ENCODE data around the gene SNUPN.
"Not testable (repeated sequence)": the region's sequence is repeated elsewhere in the genome, so short reads cannot be mapped to it uniquely, and the experiment has no call there.

Gene SNUPN

GRCh38 chr15:75637245-75638009 lies 11.9 kb upstream of the SNUPN start:
- no peak for DNase-seq (ENCODE audit: low spot score)

- DNase-seq (ENCODE audit: low spot score) = no peak
These were observed 10.5 kb upstream of the SNUPN start for GRCh38 chr15:75636026-75636425.

- DNase-seq (ENCODE audit: low spot score) = not testable (repeated sequence)
These were observed 8.4 kb upstream of the SNUPN start for GRCh38 chr15:75633922-75634321.

- no peak for DNase-seq (ENCODE audit: low spot score)
These were observed 6.4 kb upstream of the SNUPN start for GRCh38 chr15:75631935-75632334.

GRCh38 chr15:75622505-75622904 lies 3.0 kb downstream of the SNUPN start:
- no peak for DNase-seq (ENCODE audit: low spot score)

- DNase-seq (ENCODE audit: low spot score) = no peak
These were observed 4.6 kb downstream of the SNUPN start for GRCh38 chr15:75620841-75621391.

- DNase-seq (ENCODE audit: low spot score) = no peak
These were observed 5.3 kb downstream of the SNUPN start for GRCh38 chr15:75620058-75620820.

- no peak for DNase-seq (ENCODE audit: low spot score)
These were observed 8.8 kb downstream of the SNUPN start for GRCh38 chr15:75616766-75617165.

GRCh38 chr15:75606711-75607699 lies 18.5 kb downstream of the SNUPN start:
- no peak for DNase-seq (ENCODE audit: low spot score)

GRCh38 chr15:75606026-75606425 lies 19.5 kb downstream of the SNUPN start:
- DNase-seq (ENCODE audit: low spot score) = no peak

- no peak for DNase-seq (ENCODE audit: low spot score)
These were observed 26.1 kb downstream of the SNUPN start for GRCh38 chr15:75599401-75599800.

- DNase-seq (ENCODE audit: low spot score) = no peak
These were observed 27.2 kb downstream of the SNUPN start for GRCh38 chr15:75598361-75598760.

- no peak for DNase-seq (ENCODE audit: low spot score)
These were observed 27.7 kb downstream of the SNUPN start for GRCh38 chr15:75597667-75598341.

- no peak for DNase-seq (ENCODE audit: low spot score)
These were observed 28.7 kb downstream of the SNUPN start for GRCh38 chr15:75596703-75597345.

GRCh38 chr15:75594276-75594675 lies 31.2 kb downstream of the SNUPN start:
- DNase-seq (ENCODE audit: low spot score) = no peak

GRCh38 chr15:75591655-75592364 lies 33.7 kb downstream of the SNUPN start:
- DNase-seq (ENCODE audit: low spot score) = no peak

- no peak for DNase-seq (ENCODE audit: low spot score)
These were observed 35.3 kb downstream of the SNUPN start for GRCh38 chr15:75590239-75590638.

- no peak for DNase-seq (ENCODE audit: low spot score)
These were observed 36.5 kb downstream of the SNUPN start for GRCh38 chr15:75589071-75589470.

- not testable (repeated sequence) for DNase-seq (ENCODE audit: low spot score)
These were observed 39.1 kb downstream of the SNUPN start for GRCh38 chr15:75586422-75586821.

GRCh38 chr15:75584121-75584520 lies 41.4 kb downstream of the SNUPN start:
- no peak for DNase-seq (ENCODE audit: low spot score)
